ENCODE measurements around the gene APLF.
"Not testable (repeated sequence)": the region's sequence is repeated elsewhere in the genome, so short reads cannot be mapped to it uniquely, and the experiment has no call there.

Gene APLF

DNA sequence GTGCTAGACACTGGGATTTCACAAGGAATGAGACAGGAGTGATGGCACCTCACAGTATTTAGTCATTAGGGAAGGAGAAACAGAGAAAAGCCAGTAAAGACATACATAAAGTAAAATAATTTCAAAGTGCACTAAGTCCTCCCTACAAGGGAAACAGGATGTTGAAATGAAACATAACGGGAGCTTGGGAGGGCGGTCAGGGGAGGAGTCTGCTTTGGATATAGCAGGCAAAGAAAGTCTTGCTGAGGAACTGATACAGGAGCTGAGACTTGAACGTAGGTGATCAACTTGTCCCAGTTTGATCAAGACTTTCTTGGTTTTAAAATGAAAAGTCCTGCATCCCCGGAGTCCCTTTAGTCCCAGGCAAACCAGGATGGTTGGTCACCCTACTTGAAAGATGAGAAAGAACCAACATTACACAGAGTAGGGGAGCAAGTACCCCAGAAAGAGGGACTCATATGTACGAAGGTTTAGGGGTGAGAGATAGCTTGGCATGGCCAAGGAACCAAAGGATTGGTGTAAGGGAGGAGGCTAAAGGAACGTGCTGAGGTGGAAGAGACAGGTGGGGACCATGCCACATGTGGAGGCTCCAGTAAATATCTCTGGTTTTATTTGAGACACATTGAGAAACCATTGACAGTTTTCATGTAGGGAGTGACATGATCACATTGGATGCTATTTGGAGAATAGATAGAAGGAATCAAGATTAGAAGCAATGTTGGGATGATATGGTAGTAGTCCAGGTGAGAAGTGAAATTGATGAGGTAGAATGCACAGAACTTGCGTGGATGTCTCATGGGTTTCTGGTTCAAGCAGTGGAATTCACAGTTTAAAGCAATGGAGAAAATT, 28.7 kb upstream of the APLF start:
- peak; percentile 85 for FAIRE-seq

DNA sequence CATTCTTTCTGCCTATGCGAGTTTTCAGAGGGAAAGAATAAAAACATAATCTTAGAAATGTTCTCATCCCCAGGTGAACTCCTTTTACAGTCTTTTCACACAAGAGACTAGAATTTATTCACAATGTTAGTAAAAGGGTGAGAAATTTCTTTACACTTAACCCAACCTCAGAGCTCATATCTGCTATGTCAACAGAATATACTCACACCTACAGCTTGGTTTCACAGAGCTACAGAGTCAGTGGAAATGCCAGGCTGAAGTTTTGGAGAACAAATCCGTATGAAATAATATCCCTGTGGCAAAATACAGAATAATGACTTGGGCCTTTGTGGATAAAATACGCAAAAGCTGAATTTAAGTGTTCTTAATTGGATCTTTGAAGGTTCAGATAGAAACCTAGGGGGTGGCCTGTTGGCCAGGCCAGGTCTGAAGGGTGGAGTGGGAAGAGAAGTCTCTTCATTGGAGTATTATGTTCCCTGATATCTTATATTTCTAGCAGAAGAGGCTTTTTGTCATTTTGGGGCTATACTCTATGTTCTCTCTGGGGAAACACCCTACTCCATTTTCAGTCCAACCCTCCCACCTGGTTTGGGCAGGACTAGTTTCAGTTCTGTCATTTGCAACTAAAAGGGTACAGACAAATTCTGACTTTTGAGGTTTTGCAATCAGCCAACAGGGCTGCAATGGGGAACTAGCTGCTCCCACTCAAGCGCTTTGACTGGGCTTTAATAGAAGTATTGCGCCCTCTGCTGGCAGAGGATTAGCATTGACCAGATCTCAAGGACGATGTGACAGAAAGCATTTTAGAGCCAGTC, 26.0 kb upstream of the APLF start:
- DNase-seq (ENCODE audit: extremely low spot score, insufficient read length, low read depth), result peak; percentile 65
- peak; percentile 100 for FAIRE-seq

More for the DNA sequence above, 28.7 kb upstream of the APLF start:
- no peak for DNase-seq (ENCODE audit: extremely low spot score, insufficient read length, low read depth)

DNA sequence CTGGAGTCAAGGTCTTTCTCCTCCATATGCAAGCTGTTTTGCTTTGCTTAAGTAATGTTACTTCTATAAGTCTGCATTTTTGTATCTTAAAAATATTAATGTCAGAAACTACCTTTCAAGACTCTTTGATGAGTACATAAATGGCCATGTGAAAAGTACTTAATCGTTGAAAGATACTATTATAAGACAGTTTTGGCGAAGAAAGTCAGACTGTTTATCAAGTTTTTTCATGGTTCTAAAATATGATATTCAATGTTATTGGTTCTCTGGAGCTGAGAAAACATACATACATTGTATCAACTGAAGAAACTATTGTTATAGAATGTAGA, 25.4 kb upstream of the APLF start:
- FAIRE-seq, result no peak
- no peak for DNase-seq (ENCODE audit: extremely low spot score, insufficient read length, low read depth)

DNA sequence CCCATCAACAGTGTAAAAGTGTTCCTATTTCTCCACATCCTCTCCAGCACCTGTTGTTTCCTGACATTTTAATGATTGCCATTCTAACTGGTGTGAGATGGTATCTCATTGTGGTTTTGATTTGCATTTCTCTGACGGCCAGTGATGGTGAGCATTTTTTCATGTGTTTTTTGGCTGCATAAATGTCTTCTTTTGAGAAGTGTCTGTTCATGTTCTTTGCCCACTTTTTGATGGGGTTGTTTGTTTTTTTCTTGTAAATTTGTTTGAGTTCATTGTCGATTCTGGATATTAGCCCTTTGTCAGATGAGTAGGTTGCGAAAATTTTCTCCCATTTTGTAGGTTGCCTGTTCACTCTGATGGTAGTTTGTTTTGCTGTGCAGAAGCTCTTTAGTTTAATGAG, 21.0 kb upstream of the APLF start:
- DNase-seq (ENCODE audit: extremely low spot score, insufficient read length, low read depth); FAIRE-seq: not testable (repeated sequence)

DNA sequence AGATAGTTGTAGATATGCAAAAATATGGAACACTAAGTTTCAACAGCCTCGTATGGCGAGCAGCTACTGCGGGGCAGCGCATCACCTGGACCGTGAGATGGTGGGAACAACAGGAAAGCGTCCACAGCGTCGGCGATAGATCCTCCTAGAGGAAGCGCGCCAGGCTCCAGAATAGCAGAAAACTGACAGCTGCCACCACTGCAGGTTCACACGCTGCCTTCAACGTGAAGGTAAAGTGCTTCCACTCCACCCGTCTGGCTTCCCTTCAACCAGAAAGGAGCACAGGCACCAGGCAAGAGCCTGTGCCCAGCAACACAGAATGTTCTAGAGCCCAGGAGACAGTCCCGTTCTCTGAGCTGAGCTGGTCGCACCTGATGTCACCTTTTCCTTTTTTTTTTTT, 20.3 kb upstream of the APLF start:
- DNase-seq (ENCODE audit: extremely low spot score, insufficient read length, low read depth) (no peak), FAIRE-seq (no peak)

DNA sequence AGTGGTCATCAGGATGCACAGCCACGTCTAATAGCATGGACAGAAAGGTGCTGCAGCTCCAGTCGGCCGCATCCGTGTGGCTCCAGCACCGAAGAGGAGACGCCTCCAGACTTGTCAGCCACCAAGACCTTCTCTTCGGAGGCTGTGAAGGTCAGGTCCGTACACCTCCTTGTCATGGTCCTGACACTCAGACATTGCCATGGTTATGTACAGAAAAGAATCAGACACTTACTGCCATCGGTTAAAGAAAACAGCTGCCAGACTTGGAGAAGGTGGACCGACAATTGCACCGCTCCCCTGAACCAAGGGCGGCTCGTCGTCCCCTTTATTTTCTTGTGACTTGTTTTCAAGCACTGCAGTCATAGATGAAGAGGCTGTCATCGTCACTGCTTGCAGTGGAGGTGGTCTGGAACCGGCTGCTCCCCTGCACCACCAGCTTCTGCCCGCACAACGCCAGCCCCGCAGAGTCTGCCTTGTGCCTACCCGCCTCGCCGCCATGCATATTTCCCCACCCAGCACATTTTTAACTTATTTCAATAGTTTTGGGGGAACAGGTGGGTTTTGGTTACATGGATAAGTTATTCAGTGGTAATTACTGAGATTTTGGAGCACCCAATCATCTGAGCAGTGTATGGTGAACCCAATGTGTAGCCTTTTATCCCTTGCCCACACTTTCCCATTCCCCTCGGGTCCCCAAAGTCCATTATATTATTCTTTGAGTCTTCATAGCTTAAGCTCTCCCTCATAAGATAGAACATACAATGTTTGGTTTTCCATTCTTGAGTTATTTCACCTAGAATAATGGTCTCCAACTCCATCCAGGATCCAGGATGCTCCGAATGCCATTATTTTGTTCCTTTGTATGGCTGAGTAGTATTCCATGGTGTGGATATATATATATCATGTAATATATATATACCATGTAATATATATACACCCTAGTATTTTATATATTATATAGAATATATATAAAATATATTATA, 18.4 kb upstream of the APLF start:
- FAIRE-seq (no peak), DNase-seq (ENCODE audit: extremely low spot score, insufficient read length, low read depth) (no peak)

DNA sequence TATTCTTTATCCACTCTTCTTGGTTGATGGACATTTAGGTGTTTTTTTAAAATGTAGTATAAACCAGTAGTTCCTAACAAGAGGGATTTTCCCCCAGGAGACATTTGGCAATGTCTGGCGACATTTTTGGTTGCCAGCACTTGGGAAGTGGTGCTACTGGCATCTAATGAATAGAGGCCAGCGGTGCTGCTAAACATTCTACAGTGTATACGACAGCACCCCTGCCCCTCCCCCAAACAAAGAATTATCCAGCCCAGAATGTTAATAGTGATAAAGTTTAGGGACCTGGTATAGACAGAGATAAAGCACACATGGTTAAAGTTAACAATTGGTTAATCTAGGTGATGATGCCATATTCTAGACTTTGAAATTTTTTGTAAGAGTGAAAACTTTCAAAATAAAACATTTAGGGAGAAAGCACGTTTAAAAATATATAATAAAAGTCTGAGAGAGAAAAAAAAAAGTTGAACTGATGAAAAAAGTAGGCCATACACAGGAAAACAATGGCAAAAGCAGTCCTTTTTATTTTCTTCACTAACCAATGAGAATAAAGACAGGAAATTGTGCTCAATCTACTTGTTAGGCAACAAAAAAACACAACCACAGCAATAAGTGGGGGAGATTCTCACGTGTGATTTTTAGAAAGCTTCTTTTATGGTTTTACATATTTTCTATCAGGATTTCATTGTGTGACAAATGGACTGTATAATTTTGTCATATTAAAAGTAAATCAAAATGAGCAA, 15.1 kb upstream of the APLF start:
- FAIRE-seq, result no peak
- no peak for DNase-seq (ENCODE audit: extremely low spot score, insufficient read length, low read depth)

DNA sequence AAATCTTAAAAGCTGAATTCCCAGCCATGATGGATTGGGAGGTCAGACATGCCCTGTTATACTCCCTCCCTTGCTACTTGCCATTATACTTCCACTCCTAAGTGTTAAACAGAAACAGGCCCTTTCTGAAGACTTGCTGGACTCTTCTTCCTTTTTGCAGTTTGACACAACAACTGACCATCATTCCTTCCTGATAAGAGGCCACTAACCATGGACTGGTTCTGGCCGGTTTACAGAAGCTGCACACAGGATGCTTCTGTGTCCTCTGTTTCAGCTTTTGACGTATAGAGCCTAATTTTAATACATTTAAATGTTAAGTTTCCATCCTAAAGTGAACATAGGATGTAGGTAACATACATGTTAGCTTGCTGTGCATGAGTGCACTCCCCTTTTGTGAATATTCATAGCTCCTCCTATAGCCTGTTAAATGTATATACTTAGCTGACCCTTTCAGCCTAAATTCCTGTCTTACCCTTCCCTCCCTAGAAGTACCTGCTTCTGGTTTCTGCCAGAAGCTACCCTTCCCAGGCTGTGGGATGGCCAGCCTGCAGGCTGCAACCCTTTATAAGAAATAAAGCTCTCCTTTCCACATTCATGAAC, 13.5 kb upstream of the APLF start:
- no peak for DNase-seq (ENCODE audit: extremely low spot score, insufficient read length, low read depth)
- FAIRE-seq, result no peak

DNA sequence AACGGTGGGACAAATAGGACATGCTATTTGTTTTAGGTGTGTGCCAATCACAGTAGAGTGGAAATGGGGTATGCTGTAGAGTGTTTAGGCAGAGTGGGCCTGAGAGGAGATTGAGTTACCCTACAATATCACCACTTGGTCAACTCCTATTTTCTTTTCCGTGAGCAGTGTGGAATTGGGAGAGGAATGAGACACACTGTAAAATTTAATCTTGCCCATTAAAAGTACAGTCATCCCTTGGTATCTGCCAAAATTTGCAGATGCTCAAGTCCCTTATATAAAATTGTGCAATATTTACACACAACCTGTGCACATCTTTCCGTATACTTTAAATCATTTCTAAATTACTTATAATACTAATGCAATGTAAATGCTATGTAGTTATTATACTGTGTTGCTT, 12.7 kb upstream of the APLF start:
- FAIRE-seq, result no peak
- no peak for DNase-seq (ENCODE audit: extremely low spot score, insufficient read length, low read depth)

DNA sequence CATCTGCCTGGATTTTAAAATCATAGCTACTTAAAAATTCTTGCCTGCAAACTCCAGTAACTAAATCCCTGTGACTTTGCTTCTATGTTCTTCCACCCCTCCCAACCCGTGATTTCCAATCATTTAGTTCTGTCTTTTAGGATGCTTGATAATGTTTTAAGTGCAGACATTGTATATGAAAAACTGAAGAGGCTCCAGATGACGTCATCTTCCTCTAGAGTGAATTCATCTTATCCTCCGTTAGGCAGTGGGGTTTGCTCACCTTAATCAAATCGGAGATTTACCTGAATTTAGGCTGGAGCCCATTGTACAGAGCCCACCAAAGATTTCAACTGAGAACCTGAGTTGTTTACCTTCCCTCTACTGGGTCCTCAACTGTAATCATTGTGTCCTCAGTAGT, 11.2 kb upstream of the APLF start:
- no peak for FAIRE-seq
- DNase-seq (ENCODE audit: extremely low spot score, insufficient read length, low read depth), result no peak

DNA sequence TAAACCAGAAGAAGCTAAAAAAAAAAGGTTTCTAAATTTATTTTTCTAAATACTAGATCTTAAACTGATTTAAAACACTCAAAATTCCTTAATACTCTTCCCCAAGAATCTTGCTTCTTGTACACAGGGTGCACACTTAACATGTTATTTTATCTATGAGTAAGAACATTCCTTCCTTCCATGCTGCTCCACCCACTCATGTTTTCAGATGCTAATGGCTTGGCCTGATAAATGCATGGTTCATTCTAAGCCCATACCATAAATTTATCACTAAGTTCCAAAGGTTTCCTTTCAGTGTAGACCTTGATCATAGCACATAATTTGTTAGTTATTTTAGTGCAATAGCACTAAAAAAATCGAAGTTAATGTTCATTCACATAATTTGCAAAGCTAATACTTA, 8.4 kb upstream of the APLF start:
- DNase-seq (ENCODE audit: extremely low spot score, insufficient read length, low read depth) (no peak), FAIRE-seq (no peak)

DNA sequence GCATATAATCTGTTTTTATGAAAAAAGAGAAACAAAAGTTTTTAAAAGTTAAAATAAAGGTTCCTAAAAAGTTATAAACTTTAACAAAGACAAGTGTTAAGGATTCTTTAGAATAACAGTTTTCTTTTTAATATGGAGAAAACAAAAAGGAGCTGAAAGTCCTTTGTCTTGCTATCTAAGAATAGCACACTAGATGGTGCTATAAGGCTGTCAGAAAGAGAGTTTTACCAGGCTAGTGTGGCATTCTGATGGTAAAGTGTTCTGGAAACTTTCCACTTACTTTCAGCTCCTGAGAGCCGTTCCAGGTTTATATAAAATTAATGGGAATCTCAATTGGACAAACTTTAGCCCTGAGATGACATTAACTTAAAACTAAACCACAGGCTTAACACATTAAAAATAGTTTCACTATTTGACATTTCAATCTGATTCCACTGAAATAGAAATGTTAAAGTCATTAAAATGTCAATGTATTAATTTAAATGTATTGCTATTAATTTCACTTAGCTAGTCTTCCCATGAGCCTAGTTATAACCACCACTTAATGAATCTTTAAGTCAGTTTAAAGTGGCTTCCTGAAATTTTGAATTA, 4.0 kb upstream of the APLF start:
- DNase-seq (ENCODE audit: extremely low spot score, insufficient read length, low read depth) (no peak), FAIRE-seq (peak; percentile 82)

DNA sequence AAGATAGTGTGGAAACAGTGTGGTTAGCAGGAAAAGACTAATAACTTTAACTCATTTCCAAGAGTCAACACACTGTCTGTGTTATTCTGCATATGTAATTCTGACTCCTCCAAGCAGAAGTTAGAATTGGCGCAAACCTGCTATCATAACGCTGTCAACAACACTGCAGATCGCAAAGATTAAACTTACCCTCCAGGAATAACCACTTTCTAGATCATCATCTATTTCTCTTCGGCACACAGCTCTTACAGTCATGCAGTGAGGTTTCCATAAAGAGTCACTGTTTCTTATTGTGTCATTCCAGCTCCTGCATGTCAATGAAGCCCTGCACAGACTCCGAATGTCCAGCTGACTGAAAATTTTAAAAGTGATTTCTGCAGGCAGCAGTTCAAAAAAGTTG, 2.7 kb upstream of the APLF start:
- FAIRE-seq (no peak), DNase-seq (ENCODE audit: extremely low spot score, insufficient read length, low read depth) (no peak)

DNA sequence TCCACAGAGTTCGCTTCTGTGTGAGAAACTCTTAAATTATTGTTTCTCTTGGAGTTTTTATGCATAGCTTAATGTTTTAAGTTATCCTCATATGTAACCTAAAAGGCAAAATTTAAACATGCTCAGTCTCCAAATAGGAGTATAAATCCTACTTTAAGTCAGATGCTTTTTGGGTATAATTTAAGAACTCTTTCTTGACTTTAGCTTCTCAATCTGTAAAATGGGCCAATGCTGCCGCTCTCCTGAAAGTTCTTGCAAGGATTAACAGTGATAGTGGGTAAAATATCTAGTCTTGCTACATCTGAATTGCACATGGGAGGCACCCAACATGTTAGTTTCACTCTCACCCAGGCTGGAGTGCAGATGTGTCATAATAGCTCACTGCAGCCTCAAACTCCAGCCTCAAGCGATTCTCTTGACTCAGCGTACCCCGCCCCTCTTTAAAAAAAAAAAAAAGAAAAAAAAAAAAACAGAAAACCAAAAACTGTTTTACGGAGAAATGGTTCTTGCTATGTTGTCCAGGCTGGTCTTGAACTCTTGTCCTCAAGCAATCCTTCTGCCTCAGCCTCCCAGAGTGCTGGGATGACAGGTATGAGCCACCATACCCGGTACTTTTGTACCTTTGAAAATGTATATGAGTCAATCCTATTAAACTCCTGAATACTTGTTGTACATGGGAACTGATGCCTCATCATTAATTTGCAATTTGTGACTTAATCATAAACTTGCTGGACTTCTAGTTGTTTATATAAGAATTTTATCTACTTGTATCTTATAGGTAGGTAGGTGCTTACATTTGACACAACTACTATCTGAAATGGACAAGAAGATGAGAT, 2.1 kb upstream of the APLF start:
- FAIRE-seq (no peak), DNase-seq (ENCODE audit: extremely low spot score, insufficient read length, low read depth) (no peak)

DNA sequence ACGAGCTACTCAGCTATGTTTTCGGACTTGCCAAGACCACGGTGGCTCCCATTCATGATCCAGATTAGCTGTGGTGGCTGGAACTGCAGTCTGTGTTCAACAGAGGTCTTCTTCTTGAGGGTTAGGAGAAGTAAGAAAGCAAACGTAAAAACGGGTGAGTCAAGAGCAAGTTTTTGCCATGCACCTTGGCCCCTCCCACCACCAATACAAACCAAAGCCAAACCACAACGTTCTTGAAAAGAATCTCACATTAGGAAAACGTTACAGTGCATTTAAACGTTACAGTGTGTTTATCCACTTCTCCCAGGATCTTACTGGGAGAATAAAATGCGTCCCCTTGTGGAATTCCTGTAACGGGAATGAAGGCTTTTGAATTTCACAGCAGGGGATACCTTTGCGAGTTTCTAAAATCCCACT, 1.0 kb upstream of the APLF start:
- DNase-seq (ENCODE audit: extremely low spot score, insufficient read length, low read depth), result no peak
- FAIRE-seq, result peak; percentile 63

DNA sequence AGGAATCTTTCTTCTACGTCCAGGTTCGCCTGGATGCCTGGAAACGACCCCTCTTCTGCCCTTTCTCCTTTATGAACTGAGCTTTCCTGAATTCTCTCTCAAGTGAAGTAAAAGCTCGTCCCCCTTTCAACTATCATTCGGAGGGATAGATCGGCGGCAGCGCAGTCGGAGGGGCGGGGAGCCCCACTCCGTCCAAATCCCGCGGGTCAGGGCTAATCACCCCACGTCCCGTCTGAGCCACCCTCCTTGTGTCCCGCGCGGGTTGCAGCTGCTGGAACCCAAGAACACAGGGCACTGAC, 658 bp upstream of the APLF start:
- DNase-seq (ENCODE audit: extremely low spot score, insufficient read length, low read depth), result no peak
- no peak for FAIRE-seq

DNA sequence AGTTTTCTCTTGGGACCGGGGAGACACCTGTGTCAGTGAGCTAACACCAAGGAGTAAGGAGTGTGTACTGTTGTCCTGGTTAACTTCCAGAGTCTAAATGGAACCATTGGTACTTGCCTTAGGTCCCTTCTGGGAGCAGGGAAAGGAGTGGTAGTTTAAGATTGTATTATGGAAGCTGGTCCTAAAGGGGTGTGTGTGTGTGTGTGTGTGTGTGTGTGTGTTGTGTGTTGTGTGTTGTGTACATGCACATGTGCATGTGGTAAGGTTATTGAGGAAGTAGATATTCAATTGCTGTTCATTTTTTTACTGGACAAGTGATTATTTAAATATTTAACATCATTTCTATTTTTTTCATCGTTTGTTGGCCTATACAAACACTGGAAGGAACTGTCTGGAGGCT, 1.4 kb downstream of the APLF start:
- FAIRE-seq (no peak), DNase-seq (ENCODE audit: extremely low spot score, insufficient read length, low read depth) (no peak)

DNA sequence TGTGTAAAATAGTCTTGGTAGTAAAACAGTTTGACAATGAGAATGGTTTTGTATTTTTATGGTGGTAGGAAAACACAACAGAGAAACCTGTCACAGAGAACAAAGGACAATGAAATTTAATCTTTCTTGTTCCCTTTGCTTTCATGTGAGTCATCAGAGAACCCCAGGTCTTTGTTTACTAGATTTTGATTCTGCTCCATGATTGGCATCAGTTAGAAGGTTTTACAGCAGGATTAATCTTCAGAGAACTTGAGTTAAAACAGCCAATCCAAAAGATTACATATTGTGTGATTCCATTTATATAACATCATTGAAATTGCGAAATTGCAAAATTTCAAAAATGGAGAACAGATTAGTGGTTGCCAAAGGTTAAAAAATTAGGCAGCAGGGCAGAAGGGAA, 2.5 kb downstream of the APLF start:
- FAIRE-seq, result no peak

More for the DNA sequence above, 2.5 kb downstream of the APLF start:
- no peak for DNase-seq (ENCODE audit: extremely low spot score, insufficient read length, low read depth)
